MCF 10A (cell line): ENCODE data around the gene VWA7. TPM values are rescaled to one million over a fixed set of nuclear protein-coding genes. Genes with fewer than 3 reads are reported as not detected.
"Not testable (repeated sequence)": the region's sequence is repeated elsewhere in the genome, so short reads cannot be mapped to it uniquely, and the experiment has no call there.

Experiments used
- BruUV-seq: library from RNA; stranded (reverse); fragments of 400-500 nt; replicated peaks from 2 replicates; lab custom pipeline; 2021; lab: Mats Ljungman, UMichigan
- CTCF ChIA-PET: fragments of 300-600 bp; sonication (Branson Sonifier 250); formaldehyde crosslinking; extraction: SDS; loops from one replicate; lab custom pipeline; 2021; ENCODE audit warnings: antibody characterized with exemption, inconsistent platforms; lab: Yijun Ruan, JAX
- POLR2A ChIA-PET: fragments of 300-600, 350-650 bp; sonication (Branson Sonifier 250); formaldehyde crosslinking; extraction: SDS; loops from one replicate; lab custom pipeline; 2020; ENCODE audit warnings: antibody characterized with exemption, inconsistent platforms; lab: Yijun Ruan, JAX
- DNase-seq: peaks from one replicate; pipeline ENCODE4 v3.0.0-alpha.2; 2018; ENCODE audit not compliant: unreplicated experiment
- H3K27ac Mint-ChIP-seq: one replicate; pipeline ENCODE4 v1.8.0; 2022; ENCODE audit warnings: mild to moderate bottlenecking, low read depth, mixed read lengths; ENCODE audit not compliant: unreplicated experiment
- H3K27me3 Mint-ChIP-seq: one replicate; pipeline ENCODE4 v1.8.0; 2022; ENCODE audit warnings: mixed read lengths; ENCODE audit not compliant: insufficient read depth, unreplicated experiment
- H3K36me3 Mint-ChIP-seq: one replicate; pipeline ENCODE4 v1.8.0; 2022; ENCODE audit warnings: mild to moderate bottlenecking, moderate library complexity, mixed read lengths; ENCODE audit not compliant: insufficient read depth, unreplicated experiment
- H3K4me1 Mint-ChIP-seq: one replicate; pipeline ENCODE4 v1.8.0; 2022; ENCODE audit warnings: mixed read lengths; ENCODE audit not compliant: insufficient read depth, unreplicated experiment
- H3K4me3 Mint-ChIP-seq: one replicate; pipeline ENCODE4 v1.8.0; 2022; ENCODE audit warnings: mild to moderate bottlenecking, moderate library complexity, mixed read lengths; ENCODE audit not compliant: unreplicated experiment
- H3K9me3 Mint-ChIP-seq: one replicate; pipeline ENCODE4 v1.8.0; 2022; ENCODE audit warnings: mixed read lengths; ENCODE audit not compliant: unreplicated experiment
- CTCF ChIP-seq: fragments of 200-600 bp; IDR thresholded peaks from one replicate; pipeline ENCODE4 v1.8.0; 2022; ENCODE audit warnings: antibody characterized with exemption, mild to moderate bottlenecking; ENCODE audit not compliant: unreplicated experiment
- intact Hi-C: fragments of 100-400 bp; cut with micrococcal nuclease; formaldehyde crosslinking; loops from 2 replicates; pipeline ENCODE4 v1.14.1; 2022
- total RNA-seq: library from RNA; stranded (reverse); gene quantifications from 2 replicates; pipeline ENCODE4 v1.2.3, GENCODE V29; 2022

The VWA7 gene
- total RNA-seq, 1 experiment from 2014 or later = 2.0 TPM

GRCh38 chr6:31811645-31812044, 34.5 kb upstream of the VWA7 start:
- DNase-seq = no peak
- ChIA-PET CTCF (interaction anchor here (0.8 kb wide), 1 partner anchor 20 kb away, joined by 3 read pairs; no protein-coding TSS in a partner anchor), POLR2A (interaction anchor here (6.4 kb wide), 1 partner anchor 13 kb away, joined by 192 read pairs; the partner anchor contains the start of gene HSPA1B)
- Mint-ChIP-seq H3K36me3 (peaks cover 8% of the 10 kb centered on the region), H3K27ac (no peak overlapping the region), H3K9me3 (no peaks in the 10 kb centered on the region), H3K4me1 (peaks cover 6% of the 10 kb centered on the region), H3K27me3 (no peaks in the 10 kb centered on the region), H3K4me3 (no peak overlapping the region)
- TF ChIP-seq CTCF = no peak
- BruUV-seq = no TSS peak
- intact Hi-C loops = no loop called here

DNA sequence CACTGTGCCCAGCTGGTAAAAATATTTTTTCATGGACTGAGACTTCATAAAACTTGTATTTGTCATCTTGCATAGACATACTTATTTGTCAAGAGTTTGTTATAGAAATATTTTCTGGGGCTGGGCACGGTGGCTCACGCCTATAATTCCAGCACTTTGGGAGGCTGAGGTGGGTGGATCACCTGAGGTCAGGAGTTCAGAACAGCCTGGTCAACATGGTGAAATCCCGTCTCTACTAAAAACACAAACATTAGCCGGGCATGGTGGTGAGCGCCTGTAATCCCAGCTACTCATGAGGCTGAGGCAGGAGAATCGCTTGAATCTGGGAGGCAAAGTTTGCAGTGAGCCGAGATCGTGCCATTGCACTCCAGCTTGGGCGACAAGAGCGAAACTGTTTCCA, 31.5 kb upstream of the VWA7 start:
- BruUV-seq, H3K27me3 Mint-ChIP-seq, DNase-seq, H3K27ac Mint-ChIP-seq, intact Hi-C loops, H3K9me3 Mint-ChIP-seq, H3K4me3 Mint-ChIP-seq, H3K4me1 Mint-ChIP-seq, H3K36me3 Mint-ChIP-seq: not testable (repeated sequence)
- CTCF ChIA-PET = interaction anchor here (0.6 to 1.2 kb wide), 3 partner anchors 10 to 22 kb away, joined by 3 to 4 read pairs (median 4); no protein-coding TSS in a partner anchor
- POLR2A ChIA-PET = interaction anchor here (0.9 to 4.3 kb wide), 4 partner anchors 14 to 22 kb away, joined by 3 to 69 read pairs (median 18); partner anchors contain the start of genes HSPA1B and VARS1

- no peaks in the 10 kb centered on the region for H3K9me3 Mint-ChIP-seq
- peak within 1 kb of the TSS; percentile 82 for H3K4me3 Mint-ChIP-seq
- peak; percentile 98 for DNase-seq
- peak; percentile 27 for TF ChIP-seq CTCF
- BruUV-seq = no TSS peak
- H3K36me3 Mint-ChIP-seq = peaks cover 19% of the 10 kb centered on the region
- H3K4me1 Mint-ChIP-seq = peaks cover 6% of the 10 kb centered on the region
- H3K27me3 Mint-ChIP-seq = no peaks in the 10 kb centered on the region
- POLR2A ChIA-PET = interaction anchor here (0.6 to 4.3 kb wide), 35 partner anchors 8 to 384 kb away, joined by 3 to 69 read pairs (median 5); partner anchors contain the start of genes ABHD16A, BAG6, C6orf47 and CLIC1
- peak within 1 kb of the TSS; percentile 84 for H3K27ac Mint-ChIP-seq
- CTCF ChIA-PET = interaction anchor here (0.7 to 3.1 kb wide), 12 partner anchors 8 to 94 kb away, joined by 3 to 22 read pairs (median 4); partner anchors contain the start of genes HSPA1A, HSPA1B, HSPA1L and VARS1
- intact Hi-C loops = no loop called here
These were observed 29.5 kb upstream of the VWA7 start, which contains the start of gene LSM2 for GRCh38 chr6:31806470-31807272. LSM2 (minus strand) TSS chr6:31806966; CDS start chr6:31806757, 209 bp downstream.

GRCh38 chr6:31805939-31806469, 28.9 kb upstream of the VWA7 start:
- peak overlapping the region; percentile 82 for H3K4me3 Mint-ChIP-seq
- peak overlapping the region; percentile 84 for H3K27ac Mint-ChIP-seq
- TSS peak; percentile 49 for BruUV-seq
- ChIA-PET POLR2A (interaction anchor here (0.7 to 4.3 kb wide), 21 partner anchors 8 to 154 kb away, joined by 3 to 69 read pairs (median 12); partner anchors contain the start of genes ABHD16A, BAG6, C6orf47 and CLIC1), CTCF (interaction anchor here (0.6 to 3.1 kb wide), 11 partner anchors 9 to 1344 kb away, joined by 3 to 22 read pairs (median 4); partner anchors contain the start of genes HSPA1A, HSPA1B, HSPA1L and VARS1)
- no peaks in the 10 kb centered on the region for H3K27me3 Mint-ChIP-seq
- intact Hi-C loops = no loop called here
- H3K4me1 Mint-ChIP-seq = peaks cover 6% of the 10 kb centered on the region
- peaks cover 25% of the 10 kb centered on the region for H3K36me3 Mint-ChIP-seq
- peak; percentile 19 for DNase-seq
- H3K9me3 Mint-ChIP-seq = no peaks in the 10 kb centered on the region
- TF ChIP-seq CTCF = no peak

GRCh38 chr6:31801031-31801927, 24.2 kb upstream of the VWA7 start:
- DNase-seq, H3K27me3 Mint-ChIP-seq, H3K27ac Mint-ChIP-seq, H3K9me3 Mint-ChIP-seq, H3K4me1 Mint-ChIP-seq, H3K4me3 Mint-ChIP-seq, BruUV-seq, intact Hi-C loops: not testable (repeated sequence)
- peaks cover 57% of the 10 kb centered on the region for H3K36me3 Mint-ChIP-seq
- CTCF ChIA-PET = interaction anchor here (0.6 to 0.7 kb wide), 2 partner anchors 10 to 121 kb away, joined by 3 read pairs; no protein-coding TSS in a partner anchor
- POLR2A ChIA-PET = interaction anchor here (0.9 to 1.3 kb wide), 2 partner anchors 26 to 33 kb away, joined by 4 to 5 read pairs; partner anchors contain the start of gene HSPA1B
